ENCODE measurements around the gene ADAP1.

GRCh38 chr7:945147-945555, 9.3 kb downstream of the ADAP1 start:
- TF ChIP-seq CTCF (optimal IDR thresholded peaks at IDR 0.05 in 1 of 3, IDR thresholded peaks at IDR 0.05 in 1 of 3, conservative IDR thresholded peaks at IDR 0.05 in 1 of 3; ENCODE audit: extremely low read depth in 1 of 3, insufficient read depth in 2 of 3, low read length in 3 of 3) (no peak), EZH2 (IDR thresholded peaks at IDR 0.05; ENCODE audit: low read length) (no peak)

Measured in keratinocyte (primary cell).